Endodermal cell (in vitro differentiated cells): ENCODE results near the gene FRMD3. TPM values are rescaled to one million over a fixed set of nuclear protein-coding genes. Genes with fewer than 3 reads are reported as not detected.

Experiments used
- DNase-seq: peaks from one replicate; pipeline ENCODE4 v3.0.0-alpha.2; 2017
- H3K27ac ChIP-seq: 2 replicates; pipeline ENCODE4 v1.5.1; 2013; ENCODE audit warnings: mild to moderate bottlenecking, low read depth, low read length, moderate library complexity
- H3K27me3 ChIP-seq: 2 replicates; pipeline ENCODE4 v1.6.1; 2013; ENCODE audit warnings: mild to moderate bottlenecking, low read length, moderate library complexity; ENCODE audit not compliant: insufficient read depth, control insufficient read depth, poor library complexity, severe bottlenecking
- H3K36me3 ChIP-seq: 2 replicates; pipeline ENCODE4 v1.7.0; 2013; ENCODE audit warnings: mild to moderate bottlenecking, low read length, moderate library complexity; ENCODE audit not compliant: control insufficient read depth, insufficient read depth
- H3K4me1 ChIP-seq: one replicate; pipeline ENCODE4 v1.7.0; 2013; ENCODE audit warnings: low read length; ENCODE audit not compliant: control insufficient read depth, insufficient read depth
- H3K4me3 ChIP-seq: 2 replicates; pipeline ENCODE4 v1.5.1; 2013; ENCODE audit warnings: mild to moderate bottlenecking, low read length, moderate library complexity
- H3K9ac ChIP-seq: 2 replicates; pipeline ENCODE4 v1.6.1; 2013; ENCODE audit warnings: mild to moderate bottlenecking, low read length, moderate library complexity; ENCODE audit not compliant: poor library complexity, severe bottlenecking; ENCODE audit errors: extremely low read depth
- H3K9me3 ChIP-seq: 2 replicates; pipeline ENCODE4 v1.6.1; 2013; ENCODE audit warnings: mild to moderate bottlenecking, low read length, moderate library complexity; ENCODE audit not compliant: control insufficient read depth
- H3K27ac Mint-ChIP-seq: 2 replicates; pipeline ENCODE4 v1.8.0; 2020; ENCODE audit warnings: mixed read lengths
- H3K27me3 Mint-ChIP-seq: 2 replicates; pipeline ENCODE4 v1.8.0; 2021; ENCODE audit warnings: mild to moderate bottlenecking, mixed read lengths; ENCODE audit not compliant: insufficient read depth
- H3K36me3 Mint-ChIP-seq: 2 replicates; pipeline ENCODE4 v1.8.0; 2020; ENCODE audit warnings: low read depth, mixed read lengths
- H3K4me1 Mint-ChIP-seq: 2 replicates; pipeline ENCODE4 v1.8.0; 2020; ENCODE audit warnings: mixed read lengths
- H3K4me3 Mint-ChIP-seq: 2 replicates; pipeline ENCODE4 v1.8.0; 2020; ENCODE audit warnings: mild to moderate bottlenecking, moderate library complexity, mixed read lengths
- H3K9me3 Mint-ChIP-seq: 2 replicates; pipeline ENCODE4 v1.8.0; 2020; ENCODE audit warnings: mild to moderate bottlenecking, mixed read lengths
- WGBS, 2 experiments: methylation state at CpG; one replicate each; pipeline versions ENCODE4 v1.1.5 to v1.1.7; 2013; ENCODE audit warnings: missing lambda C conversion rate in 2 of 2, mixed read lengths in 1 of 2; ENCODE audit not compliant: insufficient coverage in 1 of 2, insufficient read length in 1 of 2; 5-methylcytosine and 5-hydroxymethylcytosine counted together
- total RNA-seq, 2 donors: library from RNA; stranded (reverse); fragmentation: NEBNext Ultra II Directional in 1 of 2; extraction: Animal tissue kit (Norgen Biotek cat#: 25700) in 1 of 2; gene quantifications; 2 replicates in 1 of 2; 3 replicates in 1 of 2; pipeline ENCODE4 v1.2.1, GENCODE V29; 2021
- TF ChIP-seq, protein P1 (sequence below): fragments of 200-600 bp; sonication (generic); conservative IDR thresholded peaks from 2 replicates; pipeline ENCODE4 v1.5.0; 2021; ENCODE audit warnings: antibody characterized with exemption, mild to moderate bottlenecking

The FRMD3 gene
- total RNA-seq, 2 donors from 2014 or later = 0.13 to 0.35 TPM

- Histone ChIP-seq H3K27ac (no peak overlapping the region), H3K4me3 (no peak overlapping the region), H3K27me3 (no peaks in the 10 kb centered on the region), H3K9me3 (no peaks in the 10 kb centered on the region), H3K9ac (no peak overlapping the region), H3K4me1 (no peaks in the 10 kb centered on the region), H3K36me3 (no peaks in the 10 kb centered on the region)
- no peak for DNase-seq
- Mint-ChIP-seq H3K27ac (no peak overlapping the region), H3K9me3 (no peaks in the 10 kb centered on the region), H3K4me1 (no peaks in the 10 kb centered on the region), H3K4me3 (no peak overlapping the region), H3K36me3 (no peaks in the 10 kb centered on the region), H3K27me3 (no peaks in the 10 kb centered on the region)
- TF ChIP-seq, protein P1, sequence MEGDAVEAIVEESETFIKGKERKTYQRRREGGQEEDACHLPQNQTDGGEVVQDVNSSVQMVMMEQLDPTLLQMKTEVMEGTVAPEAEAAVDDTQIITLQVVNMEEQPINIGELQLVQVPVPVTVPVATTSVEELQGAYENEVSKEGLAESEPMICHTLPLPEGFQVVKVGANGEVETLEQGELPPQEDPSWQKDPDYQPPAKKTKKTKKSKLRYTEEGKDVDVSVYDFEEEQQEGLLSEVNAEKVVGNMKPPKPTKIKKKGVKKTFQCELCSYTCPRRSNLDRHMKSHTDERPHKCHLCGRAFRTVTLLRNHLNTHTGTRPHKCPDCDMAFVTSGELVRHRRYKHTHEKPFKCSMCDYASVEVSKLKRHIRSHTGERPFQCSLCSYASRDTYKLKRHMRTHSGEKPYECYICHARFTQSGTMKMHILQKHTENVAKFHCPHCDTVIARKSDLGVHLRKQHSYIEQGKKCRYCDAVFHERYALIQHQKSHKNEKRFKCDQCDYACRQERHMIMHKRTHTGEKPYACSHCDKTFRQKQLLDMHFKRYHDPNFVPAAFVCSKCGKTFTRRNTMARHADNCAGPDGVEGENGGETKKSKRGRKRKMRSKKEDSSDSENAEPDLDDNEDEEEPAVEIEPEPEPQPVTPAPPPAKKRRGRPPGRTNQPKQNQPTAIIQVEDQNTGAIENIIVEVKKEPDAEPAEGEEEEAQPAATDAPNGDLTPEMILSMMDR = no peak
Measured at GRCh38 chr9:83454076-83454475, 84.1 kb downstream of the FRMD3 start.

GRCh38 chr9:83451308-83451707 lies 86.9 kb downstream of the FRMD3 start:
- Histone ChIP-seq H3K27ac (no peak overlapping the region), H3K9me3 (no peaks in the 10 kb centered on the region), H3K27me3 (no peaks in the 10 kb centered on the region), H3K9ac (no peak overlapping the region), H3K4me3 (no peak overlapping the region), H3K4me1 (no peaks in the 10 kb centered on the region), H3K36me3 (no peaks in the 10 kb centered on the region)
- no peaks in the 10 kb centered on the region for H3K27me3 Mint-ChIP-seq
- no peaks in the 10 kb centered on the region for H3K36me3 Mint-ChIP-seq
- DNase-seq = no peak
- no peaks in the 10 kb centered on the region for H3K9me3 Mint-ChIP-seq
- TF ChIP-seq, protein P1 = no peak
- H3K4me3 Mint-ChIP-seq = no peak overlapping the region
- H3K4me1 Mint-ChIP-seq = no peaks in the 10 kb centered on the region
- H3K27ac Mint-ChIP-seq = no peak overlapping the region
- 85 to 91% methylated on average over 3 to 4 of the region's 4 CpGs for WGBS, 2 experiments

DNA sequence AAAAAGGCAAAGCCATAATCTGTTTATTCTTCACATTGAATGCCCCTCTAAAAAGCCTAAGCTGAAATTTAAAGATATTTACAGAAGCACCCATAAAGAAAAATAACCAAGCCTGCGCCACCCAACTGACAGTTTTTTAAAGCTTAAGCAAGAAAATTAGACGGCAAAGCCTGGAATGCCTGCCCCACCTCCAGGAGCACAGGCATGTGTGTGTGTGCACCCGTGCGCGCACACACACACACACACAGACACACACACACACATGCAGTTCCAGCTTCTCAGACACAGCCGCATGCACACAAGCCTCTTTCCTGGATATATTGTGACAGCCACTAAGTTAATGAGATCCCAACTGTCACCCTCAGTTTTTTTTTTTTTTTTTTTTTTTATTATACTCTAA lies 88.2 kb downstream of the FRMD3 start:
- TF ChIP-seq, protein P1 = no peak
- no peak overlapping the region for H3K4me3 Mint-ChIP-seq

More for the DNA sequence above, 88.2 kb downstream of the FRMD3 start:
- Mint-ChIP-seq H3K36me3 (no peaks in the 10 kb centered on the region), H3K27me3 (no peaks in the 10 kb centered on the region), H3K27ac (no peak overlapping the region), H3K4me1 (no peaks in the 10 kb centered on the region), H3K9me3 (no peaks in the 10 kb centered on the region)
- Histone ChIP-seq H3K9me3 (no peaks in the 10 kb centered on the region), H3K4me3 (no peak overlapping the region), H3K36me3 (no peaks in the 10 kb centered on the region), H3K9ac (no peak overlapping the region), H3K27ac (no peak overlapping the region), H3K27me3 (no peaks in the 10 kb centered on the region), H3K4me1 (no peaks in the 10 kb centered on the region)
- DNase-seq = no peak
- 67 to 91% methylated on average over 1 to 6 of the region's 6 CpGs for WGBS, 2 experiments
